SK-N-SH (cell line): ENCODE results near the gene MS4A18.
"Not testable (repeated sequence)": the region's sequence is repeated elsewhere in the genome, so short reads cannot be mapped to it uniquely, and the experiment has no call there.

ENCODE experiments used
- EZH2phosphoT487 ChIP-seq: fragments of 200-600 bp; sonication (generic); IDR thresholded peaks from 2 replicates; pipeline ENCODE4 v1.6.1; 2017; ENCODE audit warnings: low read depth, mixed run types, mild to moderate bottlenecking, antibody characterized with exemption, moderate library complexity, borderline replicate concordance
- MEF2A ChIP-seq: IDR thresholded peaks from 2 replicates; pipeline ENCODE4 v1.4.0; 2012; ENCODE audit warnings: low read depth, borderline replicate concordance
- POLR2AphosphoS5 ChIP-seq: IDR thresholded peaks from 2 replicates; pipeline ENCODE4 v1.6.1; 2012; ENCODE audit warnings: low read depth, low read length
- RAD21 ChIP-seq: IDR thresholded peaks from 2 replicates; pipeline ENCODE4 v1.6.1; 2012; ENCODE audit warnings: mild to moderate bottlenecking, low read length
- RXRA ChIP-seq: IDR thresholded peaks from 2 replicates; pipeline ENCODE4 v1.4.0; 2012; ENCODE audit warnings: low read depth, mild to moderate bottlenecking, borderline replicate concordance
- TF ChIP-seq, protein P1 (sequence below): fragments of 200-600 bp; sonication (generic); IDR thresholded peaks from 2 replicates; pipeline ENCODE4 v1.6.1; 2017; ENCODE audit warnings: antibody characterized with exemption, mild to moderate bottlenecking, moderate library complexity

DNA sequence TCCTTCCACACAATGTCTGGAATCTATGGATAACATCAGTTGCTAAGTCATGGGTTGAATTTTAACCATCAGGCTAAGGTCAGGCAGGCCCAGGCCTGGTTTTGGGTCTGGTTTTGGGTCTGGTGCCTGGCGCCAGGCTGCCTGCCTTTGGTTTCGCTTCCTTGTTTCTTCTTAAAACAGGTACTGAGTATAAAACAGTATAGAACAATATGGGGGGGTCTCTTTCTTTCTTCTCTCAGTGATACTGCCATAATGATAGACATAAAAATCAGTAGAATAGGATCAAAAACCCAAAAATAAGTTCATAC is 40.0 kb upstream of the MS4A18 start:
- TF ChIP-seq RAD21, EZH2phosphoT487, POLR2AphosphoS5, MEF2A, RXRA: not testable (repeated sequence)
- TF ChIP-seq, protein P1, sequence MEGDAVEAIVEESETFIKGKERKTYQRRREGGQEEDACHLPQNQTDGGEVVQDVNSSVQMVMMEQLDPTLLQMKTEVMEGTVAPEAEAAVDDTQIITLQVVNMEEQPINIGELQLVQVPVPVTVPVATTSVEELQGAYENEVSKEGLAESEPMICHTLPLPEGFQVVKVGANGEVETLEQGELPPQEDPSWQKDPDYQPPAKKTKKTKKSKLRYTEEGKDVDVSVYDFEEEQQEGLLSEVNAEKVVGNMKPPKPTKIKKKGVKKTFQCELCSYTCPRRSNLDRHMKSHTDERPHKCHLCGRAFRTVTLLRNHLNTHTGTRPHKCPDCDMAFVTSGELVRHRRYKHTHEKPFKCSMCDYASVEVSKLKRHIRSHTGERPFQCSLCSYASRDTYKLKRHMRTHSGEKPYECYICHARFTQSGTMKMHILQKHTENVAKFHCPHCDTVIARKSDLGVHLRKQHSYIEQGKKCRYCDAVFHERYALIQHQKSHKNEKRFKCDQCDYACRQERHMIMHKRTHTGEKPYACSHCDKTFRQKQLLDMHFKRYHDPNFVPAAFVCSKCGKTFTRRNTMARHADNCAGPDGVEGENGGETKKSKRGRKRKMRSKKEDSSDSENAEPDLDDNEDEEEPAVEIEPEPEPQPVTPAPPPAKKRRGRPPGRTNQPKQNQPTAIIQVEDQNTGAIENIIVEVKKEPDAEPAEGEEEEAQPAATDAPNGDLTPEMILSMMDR: not testable (repeated sequence)
